ENCODE results near the gene PPP1R13B.

DNA sequence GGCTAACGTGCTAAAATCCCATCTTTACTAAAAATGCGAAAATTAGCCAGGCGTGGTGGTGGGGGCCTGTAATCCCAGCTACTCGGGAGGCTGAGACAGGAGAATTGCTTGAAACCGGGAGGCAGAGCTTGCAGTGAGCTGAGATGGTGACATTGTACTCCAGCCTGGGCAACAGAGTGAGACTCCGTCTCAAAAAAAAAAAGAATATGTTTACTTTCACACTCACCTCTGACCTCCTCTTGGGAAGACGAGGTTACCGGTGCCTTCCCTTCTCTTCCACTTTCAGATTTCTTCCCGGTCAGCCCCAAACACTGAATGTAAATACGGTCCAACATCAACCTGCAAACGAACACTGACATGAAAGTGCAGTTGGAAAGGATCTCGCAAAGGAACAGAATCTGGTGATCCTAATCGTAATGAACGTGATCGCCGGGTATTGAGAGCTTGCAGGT, 31.8 kb upstream of the PPP1R13B start:
- TF ChIP-seq, protein P1, sequence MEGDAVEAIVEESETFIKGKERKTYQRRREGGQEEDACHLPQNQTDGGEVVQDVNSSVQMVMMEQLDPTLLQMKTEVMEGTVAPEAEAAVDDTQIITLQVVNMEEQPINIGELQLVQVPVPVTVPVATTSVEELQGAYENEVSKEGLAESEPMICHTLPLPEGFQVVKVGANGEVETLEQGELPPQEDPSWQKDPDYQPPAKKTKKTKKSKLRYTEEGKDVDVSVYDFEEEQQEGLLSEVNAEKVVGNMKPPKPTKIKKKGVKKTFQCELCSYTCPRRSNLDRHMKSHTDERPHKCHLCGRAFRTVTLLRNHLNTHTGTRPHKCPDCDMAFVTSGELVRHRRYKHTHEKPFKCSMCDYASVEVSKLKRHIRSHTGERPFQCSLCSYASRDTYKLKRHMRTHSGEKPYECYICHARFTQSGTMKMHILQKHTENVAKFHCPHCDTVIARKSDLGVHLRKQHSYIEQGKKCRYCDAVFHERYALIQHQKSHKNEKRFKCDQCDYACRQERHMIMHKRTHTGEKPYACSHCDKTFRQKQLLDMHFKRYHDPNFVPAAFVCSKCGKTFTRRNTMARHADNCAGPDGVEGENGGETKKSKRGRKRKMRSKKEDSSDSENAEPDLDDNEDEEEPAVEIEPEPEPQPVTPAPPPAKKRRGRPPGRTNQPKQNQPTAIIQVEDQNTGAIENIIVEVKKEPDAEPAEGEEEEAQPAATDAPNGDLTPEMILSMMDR (IDR thresholded peaks at IDR 0.05), result no peak
- TF ChIP-seq MAFK (IDR thresholded peaks at IDR 0.05; ENCODE audit: partially characterized antibody) (no peak), POLR2A (IDR thresholded peaks at IDR 0.05; ENCODE audit: low read length) (no peak)

Data from A549 (cell line).